HepG2 (cell line): ENCODE data around the gene ANTXR1. TPM values are rescaled to one million over a fixed set of nuclear protein-coding genes. Genes with fewer than 3 reads are reported as not detected.
A peak's percentile ranks its signal among the peaks of the same experiment; 100 is the strongest.

Experiments
- BORCS8-MEF2B ChIP-seq: sonication (generic); formaldehyde crosslinking; IDR thresholded peaks from 2 replicates; pipeline ENCODE4 v1.8.0; 2022; ENCODE audit warnings: mild to moderate bottlenecking, missing genetic modification reagents
- CEBPG ChIP-seq: IDR thresholded peaks from 2 replicates; pipeline ENCODE4 v1.6.1; 2016
- DPF2 ChIP-seq: sonication (generic); formaldehyde crosslinking; IDR thresholded peaks from 2 replicates; pipeline ENCODE4 v1.4.0; 2020; ENCODE audit warnings: mild to moderate bottlenecking, low read depth, missing genetic modification reagents, borderline replicate concordance
- FLYWCH1 ChIP-seq: sonication (generic); formaldehyde crosslinking; IDR thresholded peaks from 2 replicates; pipeline ENCODE4 v1.8.1; 2023; ENCODE audit warnings: mild to moderate bottlenecking, missing genetic modification reagents
- GLMP ChIP-seq: sonication (generic); formaldehyde crosslinking; IDR thresholded peaks from 2 replicates; pipeline ENCODE4 v1.9.0; 2021; ENCODE audit warnings: missing genetic modification reagents, mild to moderate bottlenecking, borderline replicate concordance
- ISX ChIP-seq: sonication (generic); formaldehyde crosslinking; conservative IDR thresholded peaks from 2 replicates; pipeline ENCODE4 v1.5.0; 2020; ENCODE audit warnings: missing genetic modification reagents
- NCOA2 ChIP-seq: sonication (generic); formaldehyde crosslinking; IDR thresholded peaks from 2 replicates; pipeline ENCODE4 v1.8.0; 2022; ENCODE audit warnings: inconsistent platforms
- PAXIP1 ChIP-seq: sonication (generic); formaldehyde crosslinking; conservative IDR thresholded peaks from 2 replicates; pipeline ENCODE4 v1.4.0; 2020; ENCODE audit warnings: mild to moderate bottlenecking, missing genetic modification reagents, moderate library complexity
- PHF21A ChIP-seq: sonication (generic); formaldehyde crosslinking; IDR thresholded peaks from 2 replicates; pipeline ENCODE4 v1.5.0; 2020; ENCODE audit warnings: mild to moderate bottlenecking, missing genetic modification reagents
- SIN3A ChIP-seq: IDR thresholded peaks from 2 replicates; pipeline ENCODE4 v1.6.1; 2011; ENCODE audit warnings: low read depth, mild to moderate bottlenecking, control low read depth, low read length, borderline replicate concordance
- SNAI1 ChIP-seq: sonication (generic); formaldehyde crosslinking; IDR thresholded peaks from 2 replicates; pipeline ENCODE4 v1.5.0; 2020; ENCODE audit warnings: mild to moderate bottlenecking, missing genetic modification reagents, borderline replicate concordance
- SSRP1 ChIP-seq: IDR thresholded peaks from 2 replicates; pipeline ENCODE4 v1.6.1; 2016; ENCODE audit warnings: control low read depth
- ZNF121 ChIP-seq: sonication (generic); formaldehyde crosslinking; IDR thresholded peaks from 2 replicates; pipeline ENCODE4 v1.5.0; 2020; ENCODE audit warnings: mild to moderate bottlenecking, missing genetic modification reagents
- ZNF207 ChIP-seq: fragments of 450-650 bp; IDR thresholded peaks from 2 replicates; pipeline ENCODE4 v1.6.1; 2016; ENCODE audit warnings: antibody characterized with exemption, borderline replicate concordance
- ZNF451 ChIP-seq: sonication (generic); formaldehyde crosslinking; IDR thresholded peaks from 2 replicates; pipeline ENCODE4 v1.5.0; 2020; ENCODE audit warnings: mild to moderate bottlenecking, missing genetic modification reagents
- ZNF512B ChIP-seq: sonication (generic); formaldehyde crosslinking; IDR thresholded peaks from 2 replicates; pipeline ENCODE4 v1.5.1; 2020; ENCODE audit warnings: missing genetic modification reagents, mild to moderate bottlenecking, borderline replicate concordance
- ZNF556 ChIP-seq: sonication (generic); formaldehyde crosslinking; IDR thresholded peaks from 2 replicates; pipeline ENCODE4 v1.4.0; 2020; ENCODE audit warnings: mild to moderate bottlenecking, missing genetic modification reagents, borderline replicate concordance
- ZNF615 ChIP-seq: sonication (generic); formaldehyde crosslinking; IDR thresholded peaks from 2 replicates; pipeline ENCODE4 v1.5.0; 2020; ENCODE audit warnings: mild to moderate bottlenecking, missing genetic modification reagents, borderline replicate concordance
- ZNF747 ChIP-seq: sonication (generic); formaldehyde crosslinking; IDR thresholded peaks from 2 replicates; pipeline ENCODE4 v1.8.1; 2023; ENCODE audit warnings: missing genetic modification reagents, mild to moderate bottlenecking, borderline replicate concordance
- ZNF883 ChIP-seq: sonication (generic); formaldehyde crosslinking; IDR thresholded peaks from 2 replicates; pipeline ENCODE4 v1.5.1; 2020; ENCODE audit warnings: mild to moderate bottlenecking, missing genetic modification reagents; ENCODE audit errors: not compliant biosample characterization
- ZNF891 ChIP-seq: sonication (generic); formaldehyde crosslinking; IDR thresholded peaks from 2 replicates; pipeline ENCODE4 v1.5.0; 2020; ENCODE audit warnings: mild to moderate bottlenecking, missing genetic modification reagents
- polyA plus RNA-seq, 8 experiments: library from polyadenylated mRNA; depleted of rRNA in 3 of 8; stranded (reverse) in 7 of 8; unstranded in 1 of 8; fragments of >200 nt; fragmentation: Illumina TruSeq in 4 of 8; extraction: Trizol in 4 of 8; gene quantifications; 2 replicates each; pipeline versions ENCODE4 v1.2.1 to v1.2.3, GENCODE V29; 2011 to 2016; ENCODE audit warnings: low read depth in 4 of 8, missing spikeins in 1 of 8, mixed read lengths in 1 of 8; ENCODE audit not compliant: insufficient read depth in 1 of 8
- total RNA-seq, 5 experiments: library from RNA; depleted of rRNA; stranded (reverse); fragments of >200 nt; fragmentation: Illumina TruSeq; extraction: Trizol; gene quantifications; 2 replicates each; pipeline ENCODE4 v1.2.3, GENCODE V29; 2016; ENCODE audit warnings: low read depth in 1 of 5

ANTXR1 gene
- total and polyA plus RNA-seq, 2 of the 13 experiments (the other 11 are each of a cell fraction or from before 2014, with no cell fraction given) = 4.5 to 12.7 TPM

GRCh38 chr2:69177785-69178636, 165.0 kb downstream of the ANTXR1 start (continued):
- TF ChIP-seq SIN3A = 0 out of 2 replicates have a peak, but pooled peaks have one; percentile 60
- peak; percentile 99 for TF ChIP-seq DPF2 (CRISPR knock-in tag)
- peak; percentile 99 for TF ChIP-seq PHF21A
- TF ChIP-seq ZNF556 (CRISPR knock-in tag) = peak; percentile 100
- no peak for TF ChIP-seq GLMP (CRISPR knock-in tag)
- peak; percentile 99 for TF ChIP-seq BORCS8-MEF2B (CRISPR knock-in tag)
- TF ChIP-seq SNAI1 (CRISPR knock-in tag) = peak; percentile 88
- TF ChIP-seq PAXIP1 (CRISPR knock-in tag) = peak; percentile 99
- TF ChIP-seq ZNF512B = peak; percentile 87
- TF ChIP-seq ZNF747 = peak; percentile 99
- peak; percentile 95 for TF ChIP-seq ZNF121
- peak; percentile 99 for TF ChIP-seq NCOA2
- TF ChIP-seq ISX = no peak
- peak; percentile 75; the same call in 1 of the 2 replicates for TF ChIP-seq ZNF615
- no peak for TF ChIP-seq FLYWCH1 (CRISPR knock-in tag)
- TF ChIP-seq ZNF883 (CRISPR knock-in tag) = peak; percentile 93
- TF ChIP-seq SSRP1 = peak; percentile 99
- TF ChIP-seq ZNF207 = no peak
- peak; percentile 94 for TF ChIP-seq ZNF451 (CRISPR knock-in tag)
- TF ChIP-seq ZNF891 (CRISPR knock-in tag) = peak; percentile 60; the same call in 1 of the 2 replicates
- TF ChIP-seq CEBPG = peak; percentile 99
